Activated CD8-positive, alpha-beta T cell treated with anti-CD3 and anti-CD28 coated beads for 36 hours (primary cell): Measurements from ENCODE around the gene UQCC2. TPM values are rescaled to one million over a fixed set of nuclear protein-coding genes. Genes with fewer than 3 reads are reported as not detected.

Experiments
- ATAC-seq: fragments of 200-7000 bp; cut with Tn5 transposase; one replicate; pipeline ENCODE4 v1.10.0; 2021; ENCODE audit warnings: mild to moderate bottlenecking, moderate library complexity
- CTCF ChIA-PET: fragments of 350-600 bp; sonication (Branson Sonifier 250); formaldehyde crosslinking; loops from one replicate; lab custom pipeline; 2021; ENCODE audit warnings: antibody characterized with exemption; lab: Charles Lee
- POLR2A ChIA-PET: fragments of 350-600 bp; sonication (Branson Sonifier 250); formaldehyde crosslinking; loops from one replicate; lab custom pipeline; 2021; ENCODE audit warnings: antibody characterized with exemption; lab: Charles Lee
- DNase-seq: peaks from one replicate; pipeline ENCODE4 v3.0.0-alpha.2; 2020
- H3K27ac Mint-ChIP-seq: one replicate; pipeline ENCODE4 v1.8.0; 2021; ENCODE audit warnings: mild to moderate bottlenecking, mixed read lengths
- H3K27me3 Mint-ChIP-seq: one replicate; pipeline ENCODE4 v1.8.0; 2021; ENCODE audit warnings: mixed read lengths
- H3K36me3 Mint-ChIP-seq: one replicate; pipeline ENCODE4 v1.8.0; 2021; ENCODE audit warnings: low read depth, mixed read lengths
- H3K4me1 Mint-ChIP-seq: one replicate; pipeline ENCODE4 v1.8.0; 2021; ENCODE audit warnings: low read depth, mixed read lengths
- H3K4me3 Mint-ChIP-seq: one replicate; pipeline ENCODE4 v1.8.0; 2021; ENCODE audit warnings: mild to moderate bottlenecking, moderate library complexity, mixed read lengths
- H3K9me3 Mint-ChIP-seq: one replicate; pipeline ENCODE4 v1.8.0; 2021; ENCODE audit warnings: mixed read lengths
- intact Hi-C: fragments of 100-400 bp; cut with micrococcal nuclease; formaldehyde crosslinking; loops from one replicate; pipeline ENCODE4 v1.10.0; 2022
- total RNA-seq, 2 experiments: library from RNA; stranded (reverse); gene quantifications; one replicate each; pipeline ENCODE4 v1.2.3, GENCODE V29; 2021
- TF ChIP-seq, protein P1 (sequence below): fragments of 200-600 bp; IDR thresholded peaks from one replicate; pipeline ENCODE4 v1.8.0; 2022; ENCODE audit warnings: antibody characterized with exemption, mild to moderate bottlenecking

Gene UQCC2
- total RNA-seq, 2 experiments from 2014 or later = 127 to 128 TPM

DNA sequence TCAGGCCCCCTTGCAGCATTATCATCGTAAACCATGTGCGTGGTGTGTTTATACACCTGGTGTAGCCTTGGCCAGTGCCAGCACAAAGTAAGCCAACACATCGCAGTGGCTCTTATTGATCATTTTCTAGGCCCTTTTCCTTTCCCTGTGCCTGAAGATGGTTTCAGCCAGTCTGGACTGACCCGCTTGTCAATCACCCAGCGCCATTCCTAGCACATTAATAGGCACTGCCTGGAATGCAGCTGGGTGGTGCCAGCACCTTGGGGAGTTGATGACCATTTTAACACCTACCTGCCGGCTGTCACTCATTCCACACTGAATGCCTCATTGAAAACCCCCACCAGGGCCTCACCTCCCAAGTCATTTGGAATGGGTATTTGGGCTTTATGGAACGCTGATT, 4.9 kb upstream of the UQCC2 start:
- no peak for ATAC-seq
- peaks cover 3% of the 10 kb centered on the region for H3K27me3 Mint-ChIP-seq
- no peaks in the 10 kb centered on the region for H3K36me3 Mint-ChIP-seq
- no peak for DNase-seq
- no peaks in the 10 kb centered on the region for H3K9me3 Mint-ChIP-seq
- no peak overlapping the region for H3K4me3 Mint-ChIP-seq
- TF ChIP-seq, protein P1, sequence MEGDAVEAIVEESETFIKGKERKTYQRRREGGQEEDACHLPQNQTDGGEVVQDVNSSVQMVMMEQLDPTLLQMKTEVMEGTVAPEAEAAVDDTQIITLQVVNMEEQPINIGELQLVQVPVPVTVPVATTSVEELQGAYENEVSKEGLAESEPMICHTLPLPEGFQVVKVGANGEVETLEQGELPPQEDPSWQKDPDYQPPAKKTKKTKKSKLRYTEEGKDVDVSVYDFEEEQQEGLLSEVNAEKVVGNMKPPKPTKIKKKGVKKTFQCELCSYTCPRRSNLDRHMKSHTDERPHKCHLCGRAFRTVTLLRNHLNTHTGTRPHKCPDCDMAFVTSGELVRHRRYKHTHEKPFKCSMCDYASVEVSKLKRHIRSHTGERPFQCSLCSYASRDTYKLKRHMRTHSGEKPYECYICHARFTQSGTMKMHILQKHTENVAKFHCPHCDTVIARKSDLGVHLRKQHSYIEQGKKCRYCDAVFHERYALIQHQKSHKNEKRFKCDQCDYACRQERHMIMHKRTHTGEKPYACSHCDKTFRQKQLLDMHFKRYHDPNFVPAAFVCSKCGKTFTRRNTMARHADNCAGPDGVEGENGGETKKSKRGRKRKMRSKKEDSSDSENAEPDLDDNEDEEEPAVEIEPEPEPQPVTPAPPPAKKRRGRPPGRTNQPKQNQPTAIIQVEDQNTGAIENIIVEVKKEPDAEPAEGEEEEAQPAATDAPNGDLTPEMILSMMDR = no peak
- POLR2A ChIA-PET = no interaction called here
- H3K27ac Mint-ChIP-seq = no peak overlapping the region
- peaks cover 4% of the 10 kb centered on the region for H3K4me1 Mint-ChIP-seq
- CTCF ChIA-PET = interaction anchor here (1.3 to 1.9 kb wide), 2 partner anchors 27 to 55 kb away, joined by 3 to 4 read pairs; no protein-coding TSS in a partner anchor
- intact Hi-C loops = no loop called here

- Mint-ChIP-seq H3K9me3 (no peaks in the 10 kb centered on the region), H3K4me3 (no peak overlapping the region), H3K27me3 (no peaks in the 10 kb centered on the region), H3K4me1 (peaks cover 17% of the 10 kb centered on the region), H3K27ac (no peak overlapping the region), H3K36me3 (peaks cover 15% of the 10 kb centered on the region)
- ChIA-PET CTCF (interaction anchor here (1.2 to 3.6 kb wide), 3 partner anchors 9 to 31 kb away, joined by 4 to 27 read pairs (median 13); no protein-coding TSS in a partner anchor), POLR2A (interaction anchor here (1.3 kb wide), 1 partner anchor 17 kb away, joined by 4 read pairs; no protein-coding TSS in a partner anchor)
- intact Hi-C loops = no loop called here
- ATAC-seq = no peak
- TF ChIP-seq, protein P1 = no peak
- no peak for DNase-seq
Measured at GRCh38 chr6:33714385-33715040, 3.0 kb upstream of the UQCC2 start.

GRCh38 chr6:33713786-33714185, 2.3 kb upstream of the UQCC2 start:
- Mint-ChIP-seq H3K4me3 (no peak overlapping the region), H3K36me3 (peaks cover 22% of the 10 kb centered on the region), H3K27ac (no peak overlapping the region), H3K9me3 (no peaks in the 10 kb centered on the region), H3K27me3 (no peaks in the 10 kb centered on the region), H3K4me1 (peaks cover 23% of the 10 kb centered on the region)
- intact Hi-C loops = no loop called here
- ATAC-seq (no peak), DNase-seq (no peak)
- ChIA-PET POLR2A (no interaction called here), CTCF (interaction anchor here (0.9 to 3.6 kb wide), 5 partner anchors 9 to 429 kb away, joined by 3 to 27 read pairs (median 4); no protein-coding TSS in a partner anchor)
- TF ChIP-seq, protein P1 = no peak

- Mint-ChIP-seq H3K9me3 (no peaks in the 10 kb centered on the region), H3K36me3 (peaks cover 29% of the 10 kb centered on the region), H3K4me1 (peaks cover 27% of the 10 kb centered on the region), H3K27ac (no peak overlapping the region), H3K4me3 (no peak overlapping the region), H3K27me3 (no peaks in the 10 kb centered on the region)
- ChIA-PET POLR2A (interaction anchor here (0.6 to 1.6 kb wide), 2 partner anchors 11 to 964 kb away, joined by 3 read pairs; no protein-coding TSS in a partner anchor), CTCF (interaction anchor here (0.9 to 3.6 kb wide), 5 partner anchors 10 to 430 kb away, joined by 3 to 27 read pairs (median 4); no protein-coding TSS in a partner anchor)
- TF ChIP-seq, protein P1 = no peak
- intact Hi-C loops = no loop called here
- DNase-seq (no peak), ATAC-seq (no peak)
Measured at GRCh38 chr6:33712914-33713313, 1.4 kb upstream of the UQCC2 start.
